Fibroblast of pulmonary artery (primary cell): Measurements from ENCODE around the gene CRYBB2.
"Not testable (repeated sequence)": the region's sequence is repeated elsewhere in the genome, so short reads cannot be mapped to it uniquely, and the experiment has no call there.

ENCODE experiments used
- DNase-seq: peaks from one replicate; pipeline ENCODE4 v3.0.0-alpha.2; 2010; ENCODE audit warnings: low read depth
- H3K4me3 ChIP-seq: replicated peaks from 2 replicates; pipeline ENCODE4 v1.5.1; 2011; ENCODE audit warnings: low read depth, mild to moderate bottlenecking, control low read depth, low read length, moderate library complexity
- TF ChIP-seq, protein P1 (sequence below): IDR thresholded peaks from 2 replicates; pipeline ENCODE4 v1.5.1; 2011; ENCODE audit warnings: mild to moderate bottlenecking, control low read depth, low read length, inconsistent platforms; ENCODE audit errors: missing control alignments

The CRYBB2 gene

DNA sequence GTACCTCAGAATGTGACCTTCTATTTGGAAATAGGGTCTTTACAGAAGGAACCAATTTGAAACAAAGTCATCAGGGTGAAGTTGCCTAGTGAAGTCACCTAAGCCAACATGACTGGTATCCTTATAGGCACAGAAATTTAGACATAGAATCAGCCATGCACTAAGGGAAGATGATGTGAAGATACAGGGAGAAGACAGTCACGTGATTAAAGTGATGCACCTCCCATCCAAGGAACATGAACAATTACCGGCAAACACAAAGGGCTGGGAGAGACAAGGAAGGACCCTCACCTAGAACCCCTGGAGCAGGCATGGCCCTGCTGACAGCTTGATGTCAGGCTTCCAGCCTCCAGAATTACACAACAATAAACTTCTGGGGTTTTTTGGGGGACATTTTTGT is 3.2 kb upstream of the CRYBB2 start:
- no peak for DNase-seq
- no peak overlapping the region for H3K4me3 ChIP-seq
- TF ChIP-seq, protein P1, sequence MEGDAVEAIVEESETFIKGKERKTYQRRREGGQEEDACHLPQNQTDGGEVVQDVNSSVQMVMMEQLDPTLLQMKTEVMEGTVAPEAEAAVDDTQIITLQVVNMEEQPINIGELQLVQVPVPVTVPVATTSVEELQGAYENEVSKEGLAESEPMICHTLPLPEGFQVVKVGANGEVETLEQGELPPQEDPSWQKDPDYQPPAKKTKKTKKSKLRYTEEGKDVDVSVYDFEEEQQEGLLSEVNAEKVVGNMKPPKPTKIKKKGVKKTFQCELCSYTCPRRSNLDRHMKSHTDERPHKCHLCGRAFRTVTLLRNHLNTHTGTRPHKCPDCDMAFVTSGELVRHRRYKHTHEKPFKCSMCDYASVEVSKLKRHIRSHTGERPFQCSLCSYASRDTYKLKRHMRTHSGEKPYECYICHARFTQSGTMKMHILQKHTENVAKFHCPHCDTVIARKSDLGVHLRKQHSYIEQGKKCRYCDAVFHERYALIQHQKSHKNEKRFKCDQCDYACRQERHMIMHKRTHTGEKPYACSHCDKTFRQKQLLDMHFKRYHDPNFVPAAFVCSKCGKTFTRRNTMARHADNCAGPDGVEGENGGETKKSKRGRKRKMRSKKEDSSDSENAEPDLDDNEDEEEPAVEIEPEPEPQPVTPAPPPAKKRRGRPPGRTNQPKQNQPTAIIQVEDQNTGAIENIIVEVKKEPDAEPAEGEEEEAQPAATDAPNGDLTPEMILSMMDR: no peak

- TF ChIP-seq, protein P1: no peak
These were observed 556 bp downstream of the CRYBB2 start for GRCh38 chr22:25219948-25220442.

DNA sequence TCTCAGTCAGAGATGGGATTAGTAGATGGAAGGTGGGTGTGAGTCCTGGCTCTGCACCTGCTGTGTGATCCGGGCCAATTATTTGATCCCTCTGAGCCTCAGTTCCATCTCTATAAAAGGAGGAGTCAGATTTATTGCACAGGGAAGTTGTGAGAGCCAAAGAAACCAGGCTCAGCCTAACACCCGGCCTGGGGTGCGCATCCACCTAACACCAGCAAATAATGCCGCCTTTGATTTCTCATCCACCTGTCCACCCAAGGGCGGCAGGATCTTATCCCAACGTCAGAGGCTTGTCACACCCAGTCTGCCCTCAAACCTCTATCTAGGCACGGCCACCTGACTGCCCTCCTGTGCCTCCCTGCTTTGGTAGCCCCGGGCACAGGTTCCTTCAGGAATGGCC is 2.4 kb downstream of the CRYBB2 start:
- TF ChIP-seq, protein P1: no peak
- no peak overlapping the region for H3K4me3 ChIP-seq
- no peak for DNase-seq

More at GRCh38 chr22:25219948-25220442, 556 bp downstream of the CRYBB2 start:
- no peak for DNase-seq
- H3K4me3 ChIP-seq: no peak overlapping the region

DNA sequence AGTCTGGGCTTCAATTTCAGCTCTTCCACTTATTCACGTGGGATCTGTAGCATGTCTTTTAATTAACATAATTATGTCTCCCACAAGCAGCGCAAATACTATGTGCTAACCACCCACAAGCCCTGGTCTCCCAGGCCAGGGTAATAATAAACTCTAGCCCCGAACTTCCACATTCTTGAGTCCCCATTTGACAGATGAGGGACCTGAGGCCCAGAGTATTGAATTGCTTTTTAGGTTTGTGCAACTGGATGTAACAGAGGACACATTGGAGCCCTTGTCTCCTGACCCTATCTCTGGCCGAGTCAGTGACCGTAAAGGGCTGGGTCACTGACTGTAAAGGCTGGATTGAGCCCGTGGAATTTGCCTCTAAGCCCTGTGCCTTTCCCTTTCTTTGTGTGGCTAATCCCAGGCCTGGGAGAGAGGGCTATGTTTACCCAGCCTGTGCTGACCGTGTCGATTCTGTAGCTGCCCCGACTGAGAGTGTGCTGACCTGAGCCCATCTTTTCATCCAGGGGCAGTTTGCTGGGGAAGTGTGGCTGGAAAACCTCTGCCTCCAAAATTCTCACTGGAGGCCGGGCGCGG is 3.9 kb downstream of the CRYBB2 start:
- TF ChIP-seq, protein P1: no peak
- H3K4me3 ChIP-seq: no peak overlapping the region
- no peak for DNase-seq

DNA sequence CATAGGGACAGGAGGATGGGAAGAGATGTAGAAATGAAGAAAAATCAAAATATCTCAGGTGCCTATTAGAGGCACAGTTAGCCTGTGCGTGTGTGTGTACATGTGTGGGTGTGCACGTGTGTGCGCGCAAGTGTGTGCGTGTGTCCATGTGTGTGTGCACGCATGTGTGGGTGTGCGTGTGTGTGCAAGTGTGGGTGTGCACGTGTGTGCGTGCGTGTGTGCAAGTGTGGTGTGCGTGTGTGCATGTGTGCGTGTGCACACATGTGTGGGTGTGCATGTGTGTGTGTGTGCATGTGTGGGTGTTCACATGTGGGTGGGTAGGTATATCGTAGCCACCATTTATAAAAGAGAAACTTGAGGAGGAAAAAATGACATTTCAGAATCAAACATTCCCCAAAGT is 9.4 kb downstream of the CRYBB2 start:
- DNase-seq: no peak
- H3K4me3 ChIP-seq: no peak overlapping the region
- TF ChIP-seq, protein P1: no peak

DNA sequence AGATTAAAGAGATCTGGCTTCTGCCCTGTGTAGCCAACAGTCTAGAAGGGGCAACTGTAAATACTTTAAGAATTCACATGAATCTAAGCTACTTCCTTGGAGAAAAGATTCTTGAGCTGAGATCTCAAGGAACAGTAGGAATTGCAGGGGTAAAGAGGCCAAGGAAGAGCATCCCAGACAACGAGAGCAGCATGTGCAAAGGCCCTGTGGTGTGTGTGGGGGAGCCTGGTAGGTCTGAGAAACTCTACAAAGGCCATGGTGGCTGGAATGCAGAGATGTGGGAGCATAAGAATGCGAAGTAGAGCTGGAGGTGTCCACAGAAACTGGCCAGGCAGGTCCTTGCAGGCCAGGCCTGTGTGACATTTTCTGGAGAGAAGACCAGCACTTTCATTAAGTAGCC is 11.3 kb downstream of the CRYBB2 start:
- not testable (repeated sequence) for H3K4me3 ChIP-seq, DNase-seq

- TF ChIP-seq, protein P1: no peak
- DNase-seq: peak; percentile 36
These were observed 12.9 kb downstream of the CRYBB2 start for GRCh38 chr22:25232301-25232700.

DNA sequence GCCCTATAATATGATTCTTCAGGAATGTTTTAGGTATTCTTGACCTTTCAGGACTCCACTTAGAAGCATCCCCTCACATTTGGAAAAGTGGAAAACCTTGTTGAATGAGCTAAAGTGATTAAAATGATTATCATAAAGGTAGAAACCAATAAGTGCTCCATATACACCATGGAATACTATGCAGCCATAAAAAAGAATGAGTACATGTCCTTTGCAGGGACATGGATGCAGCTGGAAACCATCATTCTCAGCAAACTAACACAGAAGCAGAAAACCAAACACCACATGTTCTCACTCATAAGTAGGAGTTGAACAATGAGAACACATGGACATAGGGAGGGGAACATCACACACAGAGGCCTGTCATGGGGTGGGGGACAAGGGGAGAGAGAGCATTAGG is 14.3 kb downstream of the CRYBB2 start:
- DNase-seq, H3K4me3 ChIP-seq: not testable (repeated sequence)

More at GRCh38 chr22:25232301-25232700, 12.9 kb downstream of the CRYBB2 start:
- H3K4me3 ChIP-seq: no peak overlapping the region
